GM19238 (cell line): ENCODE results near the gene B3GAT1.

Source experiments
- DNase-seq: peaks from one replicate; pipeline ENCODE4 v3.0.0; 2011; ENCODE audit warnings: low spot score; ENCODE audit not compliant: insufficient read length

The B3GAT1 gene

GRCh38 chr11:134441706-134442105 lies 29.7 kb upstream of the B3GAT1 start:
- DNase-seq = no peak

DNA sequence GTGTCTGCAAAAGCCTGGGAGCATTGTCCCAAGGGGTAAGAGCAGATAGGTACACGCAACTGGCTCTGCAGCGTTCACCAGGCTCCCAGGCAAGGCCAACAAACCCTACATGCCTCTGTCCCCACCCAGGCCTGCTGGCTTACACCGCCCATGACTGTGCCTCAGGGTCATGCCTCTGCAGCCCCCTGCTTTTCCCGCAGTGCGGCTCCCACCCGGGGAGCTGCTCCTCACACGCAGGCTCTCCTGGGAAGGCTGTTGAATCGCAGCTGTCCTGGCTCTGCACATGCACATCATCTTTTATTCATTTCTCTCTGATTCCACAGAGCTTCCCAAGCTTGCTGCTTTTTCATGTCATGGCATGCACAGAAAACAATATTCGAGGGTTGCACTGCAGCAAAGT lies 29.2 kb upstream of the B3GAT1 start:
- DNase-seq = no peak

GRCh38 chr11:134440851-134441250 lies 28.8 kb upstream of the B3GAT1 start:
- no peak for DNase-seq

- DNase-seq = no peak
These were observed 26.8 kb upstream of the B3GAT1 start for GRCh38 chr11:134438542-134439537.

DNA sequence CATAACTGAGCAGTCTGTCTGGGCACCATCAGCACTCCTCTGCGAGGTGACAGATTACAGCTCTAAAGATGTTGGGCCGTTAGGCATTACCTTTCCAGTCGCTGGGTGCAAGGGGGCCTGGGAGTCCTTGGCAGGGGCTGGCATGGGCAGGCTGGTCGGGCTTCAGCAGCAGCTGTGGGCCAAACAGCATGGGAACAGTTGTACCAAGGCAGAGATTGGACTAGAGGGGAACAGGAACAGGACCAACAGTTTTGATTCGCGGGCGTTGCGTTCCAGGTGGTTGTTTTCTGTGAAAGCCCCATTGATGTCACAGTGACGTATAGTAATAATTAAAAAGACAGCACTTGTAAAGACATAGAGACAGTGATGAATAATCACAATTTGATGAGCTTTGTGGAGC lies 25.8 kb upstream of the B3GAT1 start:
- no peak for DNase-seq

DNA sequence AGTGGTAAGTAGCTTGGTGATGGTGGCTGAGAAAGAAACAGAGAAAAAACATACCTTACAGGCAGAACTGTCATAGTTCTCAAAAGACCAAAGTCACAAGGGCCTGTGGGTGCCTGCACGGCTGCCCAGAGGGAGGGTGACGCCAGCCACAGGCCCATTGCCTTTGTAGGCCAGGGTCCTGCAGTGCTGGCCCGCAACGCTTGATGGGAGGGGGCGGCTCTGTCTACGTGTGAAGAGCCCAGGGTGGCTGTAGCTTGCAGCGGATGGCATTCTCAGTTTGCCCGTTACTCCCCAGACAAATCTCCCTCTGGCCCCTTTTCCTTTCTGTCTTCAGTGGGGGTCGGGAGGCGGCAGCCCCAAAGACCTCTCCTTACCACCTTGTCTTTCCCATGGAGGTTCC lies 24.7 kb upstream of the B3GAT1 start:
- DNase-seq = no peak

GRCh38 chr11:134433806-134434205 lies 21.8 kb upstream of the B3GAT1 start:
- no peak for DNase-seq

DNA sequence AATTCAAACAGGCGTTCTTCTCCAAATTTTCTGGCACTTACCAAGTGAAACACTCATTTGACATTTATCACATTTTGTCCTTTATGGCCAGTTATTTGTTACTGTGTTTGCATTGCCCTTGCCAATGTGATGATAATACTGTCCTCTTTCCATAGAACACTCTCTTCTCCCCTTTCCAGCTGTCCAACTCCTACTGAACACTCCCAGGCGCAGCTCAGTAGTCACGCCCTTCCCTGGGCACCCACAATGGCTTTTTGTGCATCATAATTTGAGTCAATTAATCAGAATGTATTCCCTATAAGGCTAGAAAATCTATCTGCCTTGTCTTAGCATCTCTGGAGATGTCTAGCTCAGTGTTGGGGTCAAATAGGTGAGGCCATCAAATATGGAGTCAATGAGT lies 21.2 kb upstream of the B3GAT1 start:
- no peak for DNase-seq

DNA sequence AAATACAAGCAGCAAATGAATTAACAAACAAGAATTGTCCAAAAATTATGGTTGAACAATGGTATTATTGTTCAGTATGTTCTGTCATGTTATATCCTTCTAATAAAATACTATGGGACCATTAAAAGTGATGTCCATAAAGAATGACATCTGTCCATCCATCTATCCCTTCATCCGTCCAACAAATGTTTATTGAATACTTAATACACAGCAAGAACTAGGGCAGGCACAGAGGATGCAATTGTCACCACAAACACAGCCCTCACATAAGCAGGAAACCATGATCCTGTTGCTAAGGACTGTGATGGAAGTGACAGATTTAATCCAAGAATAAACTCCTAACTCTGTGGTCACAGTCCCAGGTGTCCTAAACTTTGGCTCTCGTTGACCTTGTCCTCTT lies 20.7 kb upstream of the B3GAT1 start:
- DNase-seq = no peak

GRCh38 chr11:134429106-134429505 lies 17.1 kb upstream of the B3GAT1 start:
- no peak for DNase-seq

- no peak for DNase-seq
These were observed 13.9 kb upstream of the B3GAT1 start for GRCh38 chr11:134425816-134426536.

DNA sequence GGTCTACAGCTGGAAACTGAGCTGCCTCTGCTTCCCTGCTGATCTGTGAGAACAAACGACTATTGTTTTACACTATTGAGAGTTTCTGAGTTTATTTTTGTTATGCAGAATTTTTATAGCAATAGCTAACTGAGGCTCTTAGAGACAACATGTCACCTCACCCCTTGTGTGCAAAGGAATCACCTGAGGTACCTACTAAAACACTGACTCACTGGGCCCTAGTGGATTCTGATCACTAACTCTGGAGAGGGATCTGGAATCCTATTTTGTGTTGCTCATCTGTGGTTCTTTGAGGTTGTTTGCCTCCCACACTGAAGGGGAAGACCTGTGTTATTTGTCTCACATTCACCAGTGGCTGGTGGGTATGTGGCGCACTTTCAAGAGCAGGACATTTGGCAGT lies 13.4 kb upstream of the B3GAT1 start:
- DNase-seq = no peak

DNA sequence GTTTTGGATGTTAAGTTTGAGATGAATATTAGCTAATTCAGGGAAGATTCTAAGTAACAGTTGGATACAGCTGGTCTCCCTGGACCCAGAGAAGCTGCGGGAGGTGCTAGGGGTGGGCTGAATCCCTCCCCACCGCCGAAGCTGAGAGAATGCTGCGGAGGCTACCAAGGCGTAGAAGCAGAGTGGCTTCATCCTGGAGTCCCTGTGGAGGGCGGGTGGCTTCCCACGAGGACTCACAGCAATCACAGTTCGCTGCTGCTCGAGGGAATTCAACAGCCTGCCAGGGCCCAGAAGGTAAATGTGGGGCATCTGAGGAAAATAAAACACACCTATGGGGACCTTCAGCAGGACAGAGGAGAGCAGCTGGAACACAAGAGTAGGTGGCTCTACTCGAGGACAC lies 11.1 kb upstream of the B3GAT1 start:
- no peak for DNase-seq

- DNase-seq = no peak
These were observed 6.1 kb upstream of the B3GAT1 start for GRCh38 chr11:134417871-134418840.

- no peak for DNase-seq
These were observed 4.7 kb upstream of the B3GAT1 start for GRCh38 chr11:134416726-134417125.

DNA sequence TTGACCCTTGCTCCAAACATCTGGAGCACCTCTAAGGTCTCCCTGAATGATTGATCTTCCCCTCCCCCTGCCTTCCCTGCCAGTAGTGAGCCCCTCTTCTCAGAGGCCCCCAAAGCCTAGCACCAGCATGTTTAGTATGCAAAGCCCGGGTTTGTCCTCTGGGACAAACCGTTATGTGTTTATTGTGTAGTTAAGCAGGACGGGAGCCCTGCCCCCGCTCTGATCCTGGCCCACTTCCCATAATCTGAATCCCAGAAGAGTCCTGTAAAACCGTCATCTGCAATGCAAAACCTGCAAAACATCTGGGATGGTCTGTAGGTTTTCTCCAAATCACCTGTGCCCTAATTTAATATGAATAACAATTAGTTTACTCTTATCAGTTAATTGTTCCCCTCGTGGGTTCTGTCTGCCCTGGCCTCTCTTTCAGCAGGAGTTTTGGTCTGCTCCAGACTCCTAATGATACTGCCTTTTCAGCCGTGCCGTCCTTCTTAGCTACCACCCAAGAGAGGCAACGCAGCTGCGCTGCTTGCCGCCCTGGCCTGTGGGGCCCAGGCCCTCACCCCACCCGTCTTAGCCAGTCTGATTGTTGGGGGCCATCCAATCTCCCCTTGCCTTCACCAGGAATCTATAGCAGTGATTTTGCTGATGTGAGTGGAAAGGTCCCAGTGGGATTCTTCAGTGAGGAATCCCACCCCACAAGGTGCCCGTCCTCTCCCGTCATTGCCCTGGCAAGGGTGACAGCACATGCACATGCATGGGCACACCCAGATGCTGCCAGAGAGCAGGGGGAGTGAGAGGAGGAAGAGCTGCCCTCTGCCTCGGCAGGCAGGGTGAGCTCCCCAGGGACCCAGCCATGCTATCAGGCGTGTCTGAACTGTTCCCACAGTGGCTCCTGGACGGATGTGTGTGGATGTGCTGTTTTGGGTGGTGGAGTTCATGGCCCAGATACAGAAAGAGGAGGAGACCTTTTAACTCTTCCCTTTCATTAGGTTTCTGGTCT lies 3.0 kb upstream of the B3GAT1 start:
- DNase-seq = no peak

GRCh38 chr11:134413826-134414731 lies 2.0 kb upstream of the B3GAT1 start:
- no peak for DNase-seq

DNA sequence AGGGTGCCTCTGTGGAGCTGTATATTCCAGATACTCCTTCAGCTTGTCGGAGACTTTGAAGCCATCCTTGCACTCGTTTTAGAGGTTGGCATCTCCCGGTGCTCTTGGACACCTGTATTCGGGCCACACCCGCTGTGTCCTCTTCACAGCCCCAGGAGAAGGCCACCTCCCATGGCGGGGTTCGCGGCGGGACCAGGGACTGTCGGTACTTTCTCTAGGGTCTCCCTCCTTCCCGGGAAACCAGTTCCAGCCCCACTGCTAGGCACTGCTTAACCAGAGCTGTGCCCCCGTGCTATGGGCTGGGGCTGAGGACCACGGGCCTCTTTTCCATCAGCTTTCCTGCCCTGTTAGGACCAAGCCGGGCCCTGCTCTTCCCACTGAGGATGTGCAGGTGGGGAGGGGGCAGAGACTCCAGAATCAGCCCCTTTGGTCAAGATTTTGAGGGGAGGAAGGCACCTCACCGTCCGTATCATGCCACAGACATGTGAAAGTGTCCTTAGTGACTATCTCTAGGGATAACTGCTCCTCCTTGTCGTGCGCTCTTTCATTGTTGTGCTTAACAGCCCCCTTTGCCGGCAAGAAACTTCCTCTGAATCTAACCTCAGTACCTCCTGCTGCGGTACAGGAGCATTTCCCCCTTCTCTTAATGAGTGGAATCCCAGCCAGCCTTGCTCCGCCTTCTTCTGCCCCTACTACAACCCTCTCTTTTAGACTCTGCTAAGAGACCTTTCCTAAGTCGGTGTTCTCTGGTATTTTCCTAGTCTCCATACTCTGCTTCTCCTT lies 1.2 kb upstream of the B3GAT1 start:
- DNase-seq = no peak
